Right atrium auricular region (tissue), 2 donors: ENCODE data around the gene THSD4. TPM values are rescaled to one million over a fixed set of nuclear protein-coding genes. Genes with fewer than 3 reads are reported as not detected.
A peak's percentile ranks its signal among the peaks of the same experiment; 100 is the strongest.
"Not testable (repeated sequence)": the region's sequence is repeated elsewhere in the genome, so short reads cannot be mapped to it uniquely, and the experiment has no call there.

Experiments used
- DNase-seq: peaks from one replicate; pipeline ENCODE4 v3.0.0-alpha.2; 2019; ENCODE audit warnings: low spot score
- H3K27ac ChIP-seq, 2 donors: fragments of 200-600 bp; sonication (generic); 1 replicate in 1 of 2; 2 replicates in 1 of 2; pipeline ENCODE4 v1.5.1; 2016 to 2019
- H3K27me3 ChIP-seq, 2 donors: fragments of 200-600 bp; sonication (generic); one replicate each; pipeline versions ENCODE4 v1.5.1 to v1.6.0; 2017 to 2019
- H3K36me3 ChIP-seq: fragments of 200-600 bp; sonication (generic); one replicate; pipeline ENCODE4 v1.5.1; 2016
- H3K4me1 ChIP-seq, 2 donors: fragments of 200-600 bp; sonication (generic); one replicate each; pipeline versions ENCODE4 v1.5.1 to v1.6.0; 2017 to 2019
- H3K4me3 ChIP-seq, 2 donors: fragments of 200-600 bp; sonication (generic); 1 replicate in 1 of 2; 2 replicates in 1 of 2; pipeline ENCODE4 v1.5.1; 2017 to 2019; ENCODE audit warnings: mild to moderate bottlenecking in 1 of 2, moderate library complexity in 1 of 2
- H3K9me3 ChIP-seq, 2 donors: fragments of 200-600 bp; sonication (generic); one replicate each; pipeline ENCODE4 v1.5.1; 2019
- total RNA-seq, 2 donors: library from RNA; depleted of rRNA; stranded (reverse); fragments of >200 nt; gene quantifications; one replicate each; pipeline ENCODE4 v1.1.0, GENCODE V29; 2016
- TF ChIP-seq, protein P1 (sequence below), 2 donors: fragments of 200-600 bp; sonication (generic); IDR thresholded peaks; one replicate each; pipeline ENCODE4 v1.5.1; 2019; ENCODE audit warnings: antibody characterized with exemption in 2 of 2

Gene THSD4
- total RNA-seq, 2 donors from 2014 or later, result 41.2 to 85.3 TPM

DNA sequence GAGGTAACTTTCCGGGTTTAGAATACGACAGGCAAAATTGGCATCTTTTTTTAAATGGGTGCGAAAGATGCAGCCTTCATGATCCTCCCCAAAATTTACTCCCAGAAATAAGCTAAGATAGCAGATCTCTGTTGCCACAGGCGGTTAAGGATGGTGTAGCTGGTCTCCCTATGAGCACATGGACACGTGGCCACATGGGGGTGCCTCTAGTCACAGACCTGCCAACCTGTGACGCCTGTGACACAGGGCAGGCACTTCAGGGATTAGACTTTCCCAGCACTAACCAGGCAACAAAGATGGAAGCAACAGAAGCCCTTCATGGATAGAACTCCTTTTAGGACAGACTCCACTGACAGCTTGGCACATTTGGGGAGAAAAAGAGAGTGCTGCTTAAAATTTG, 320.3 kb downstream of the THSD4 start:
- no peak for DNase-seq
- TF ChIP-seq, protein P1, sequence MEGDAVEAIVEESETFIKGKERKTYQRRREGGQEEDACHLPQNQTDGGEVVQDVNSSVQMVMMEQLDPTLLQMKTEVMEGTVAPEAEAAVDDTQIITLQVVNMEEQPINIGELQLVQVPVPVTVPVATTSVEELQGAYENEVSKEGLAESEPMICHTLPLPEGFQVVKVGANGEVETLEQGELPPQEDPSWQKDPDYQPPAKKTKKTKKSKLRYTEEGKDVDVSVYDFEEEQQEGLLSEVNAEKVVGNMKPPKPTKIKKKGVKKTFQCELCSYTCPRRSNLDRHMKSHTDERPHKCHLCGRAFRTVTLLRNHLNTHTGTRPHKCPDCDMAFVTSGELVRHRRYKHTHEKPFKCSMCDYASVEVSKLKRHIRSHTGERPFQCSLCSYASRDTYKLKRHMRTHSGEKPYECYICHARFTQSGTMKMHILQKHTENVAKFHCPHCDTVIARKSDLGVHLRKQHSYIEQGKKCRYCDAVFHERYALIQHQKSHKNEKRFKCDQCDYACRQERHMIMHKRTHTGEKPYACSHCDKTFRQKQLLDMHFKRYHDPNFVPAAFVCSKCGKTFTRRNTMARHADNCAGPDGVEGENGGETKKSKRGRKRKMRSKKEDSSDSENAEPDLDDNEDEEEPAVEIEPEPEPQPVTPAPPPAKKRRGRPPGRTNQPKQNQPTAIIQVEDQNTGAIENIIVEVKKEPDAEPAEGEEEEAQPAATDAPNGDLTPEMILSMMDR (IDR thresholded peaks at IDR 0.05), result no peak
- Histone ChIP-seq H3K4me1 (peaks cover 0 to 4% of the 10 kb centered on the region in 2 donors), H3K27ac (peak overlapping the region in 1 of 2 donors; percentile 10), H3K4me3 (no peak overlapping the region), H3K9me3 (no peaks in the 10 kb centered on the region), H3K27me3 (no peaks in the 10 kb centered on the region), H3K36me3 (no peaks in the 10 kb centered on the region)

DNA sequence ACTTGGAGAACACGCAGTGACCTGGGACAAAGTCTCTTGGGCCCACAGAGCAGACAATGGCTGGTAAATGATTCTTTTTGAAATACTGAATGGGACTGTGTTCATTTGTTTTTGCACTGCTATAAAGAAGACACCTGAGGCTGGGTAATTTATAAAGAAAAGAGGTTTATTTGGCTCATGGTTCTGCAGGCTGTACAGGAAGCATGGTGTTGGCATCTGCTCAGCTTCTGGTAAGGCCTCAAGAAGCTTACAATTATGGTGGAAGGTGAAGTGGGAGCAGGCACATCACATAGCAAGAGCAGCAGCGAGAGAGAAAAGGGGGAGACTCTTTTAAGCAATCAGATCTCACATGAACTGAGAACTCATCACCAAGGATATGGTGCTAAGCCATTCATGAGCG, 321.6 kb downstream of the THSD4 start:
- Histone ChIP-seq H3K4me3 (no peak overlapping the region), H3K9me3 (no peaks in the 10 kb centered on the region), H3K27me3 (no peaks in the 10 kb centered on the region), H3K27ac (no peak overlapping the region), H3K36me3 (no peaks in the 10 kb centered on the region), H3K4me1 (peaks cover 0 to 4% of the 10 kb centered on the region in 2 donors)
- TF ChIP-seq, protein P1 (IDR thresholded peaks at IDR 0.05), result no peak
- no peak for DNase-seq

DNA sequence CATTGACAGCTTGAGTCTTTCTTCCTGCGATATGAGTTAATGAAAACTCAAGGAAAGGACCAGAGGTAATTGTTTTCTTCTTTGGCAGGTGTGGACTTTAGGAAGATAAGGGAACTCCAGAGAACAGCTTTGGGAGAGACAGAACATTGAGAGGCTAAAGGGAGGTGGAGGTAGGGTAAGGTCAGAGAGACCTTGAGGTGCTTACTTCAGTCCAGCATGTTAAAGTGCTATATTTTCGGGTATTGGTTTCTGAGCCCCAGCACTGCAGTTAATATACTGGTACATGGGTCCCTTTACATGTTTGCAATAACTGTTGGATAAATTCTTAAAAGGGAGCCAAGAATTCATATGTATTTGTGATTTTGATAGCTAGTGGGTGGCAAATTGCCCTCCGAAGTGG, 322.1 kb downstream of the THSD4 start:
- no peaks in the 10 kb centered on the region for H3K36me3 ChIP-seq
- DNase-seq, result no peak
- peaks cover 0 to 4% of the 10 kb centered on the region in 2 donors for H3K4me1 ChIP-seq
- no peaks in the 10 kb centered on the region for H3K27me3 ChIP-seq
- H3K27ac ChIP-seq, result no peak overlapping the region
- H3K4me3 ChIP-seq, result no peak overlapping the region
- TF ChIP-seq, protein P1 (IDR thresholded peaks at IDR 0.05), result no peak
- no peaks in the 10 kb centered on the region for H3K9me3 ChIP-seq

DNA sequence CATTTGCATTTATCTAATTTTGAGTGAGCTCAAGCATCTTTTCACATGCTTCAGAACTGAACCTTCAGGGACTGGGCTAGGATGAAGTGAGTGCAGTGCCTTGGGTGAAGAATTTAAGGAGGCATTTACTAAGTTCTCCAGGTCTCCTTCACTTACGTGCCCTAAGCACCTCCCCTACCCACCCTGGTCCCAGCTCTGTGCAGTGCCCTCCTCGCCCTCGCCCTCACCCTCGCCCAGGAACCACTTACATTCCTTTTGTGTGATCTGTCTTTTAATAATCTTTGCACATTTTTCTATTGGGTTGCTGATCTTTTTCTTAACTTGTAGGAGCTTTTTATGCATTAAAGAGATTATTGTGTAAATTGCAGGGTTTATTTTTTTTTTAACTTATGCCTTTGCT, 322.6 kb downstream of the THSD4 start:
- no peaks in the 10 kb centered on the region for H3K9me3 ChIP-seq
- TF ChIP-seq, protein P1 (IDR thresholded peaks at IDR 0.05), result no peak
- H3K27me3 ChIP-seq, result no peaks in the 10 kb centered on the region
- H3K4me3 ChIP-seq, result no peak overlapping the region
- DNase-seq, result no peak
- peaks cover 0 to 6% of the 10 kb centered on the region in 2 donors for H3K4me1 ChIP-seq
- no peak overlapping the region for H3K27ac ChIP-seq
- H3K36me3 ChIP-seq, result no peaks in the 10 kb centered on the region

DNA sequence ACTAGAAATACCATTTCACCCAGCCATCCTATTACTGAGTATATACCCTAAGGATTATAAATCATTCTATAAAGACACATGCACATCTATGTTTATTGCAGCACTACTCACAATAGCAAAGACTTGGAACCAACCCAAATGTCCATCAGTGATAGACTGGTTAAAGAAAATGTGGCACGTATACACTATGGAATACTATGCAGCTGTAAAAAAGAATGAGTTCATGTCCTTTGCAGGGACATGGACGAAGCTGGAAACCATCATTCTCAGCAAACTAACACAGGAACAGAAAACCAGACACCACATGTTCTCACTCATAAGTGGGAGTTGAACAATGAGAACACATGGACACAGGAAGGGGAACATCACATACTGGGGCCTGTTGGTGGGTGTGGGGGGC, 324.2 kb downstream of the THSD4 start:
- H3K9me3 ChIP-seq, H3K27me3 ChIP-seq, H3K27ac ChIP-seq, H3K36me3 ChIP-seq, H3K4me3 ChIP-seq, DNase-seq: not testable (repeated sequence)
- peaks cover 0 to 18% of the 10 kb centered on the region in 2 donors for H3K4me1 ChIP-seq

DNA sequence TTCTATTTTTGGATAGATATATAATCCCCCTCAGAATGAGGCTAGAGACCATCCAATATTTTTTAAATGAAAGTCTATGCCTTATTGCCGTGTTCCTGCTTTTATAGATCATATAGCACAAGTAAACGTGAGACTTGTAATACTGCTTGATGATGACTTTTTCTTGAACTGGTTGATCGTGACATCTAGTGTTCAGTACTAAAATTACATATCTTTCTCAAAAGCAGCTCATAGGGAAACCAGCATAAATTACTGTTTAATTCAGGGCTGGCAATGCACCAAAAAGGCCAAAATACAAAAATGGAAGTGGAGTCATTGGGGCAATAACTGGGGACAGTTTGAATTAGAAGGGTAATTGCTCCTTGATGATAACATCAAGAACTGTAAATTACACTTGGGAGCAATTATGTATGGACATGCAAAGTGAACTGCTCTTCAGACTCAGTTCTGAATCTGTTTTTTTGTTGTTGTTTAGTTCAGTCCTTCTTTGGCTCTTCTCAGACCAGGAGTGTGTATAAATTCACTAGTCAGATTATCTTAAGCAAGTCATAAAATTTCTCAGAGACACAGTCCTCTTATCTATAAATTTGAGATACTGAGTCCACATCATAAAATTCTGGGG, 325.3 kb downstream of the THSD4 start:
- no peak for DNase-seq
- H3K36me3 ChIP-seq, result no peaks in the 10 kb centered on the region
- no peak overlapping the region for H3K27ac ChIP-seq
- peaks cover 0 to 18% of the 10 kb centered on the region in 2 donors for H3K4me1 ChIP-seq
- TF ChIP-seq, protein P1 (IDR thresholded peaks at IDR 0.05), result peak in 1 of 2 donors; percentile 75
- no peaks in the 10 kb centered on the region for H3K27me3 ChIP-seq
- no peaks in the 10 kb centered on the region for H3K9me3 ChIP-seq
- H3K4me3 ChIP-seq, result no peak overlapping the region
